HUES6 (cell line): Measurements from ENCODE around the gene GAP43.

ENCODE experiments used
- H3K27ac ChIP-seq: 2 replicates; pipeline ENCODE4 v1.7.0; 2013; ENCODE audit warnings: low read depth, mild to moderate bottlenecking, low read length, inconsistent platforms
- H3K27me3 ChIP-seq: 2 replicates; pipeline ENCODE4 v1.6.1; 2013; ENCODE audit warnings: low read length; ENCODE audit not compliant: control insufficient read depth, insufficient read depth
- H3K36me3 ChIP-seq: 2 replicates; pipeline ENCODE4 v1.6.1; 2013; ENCODE audit warnings: low read length; ENCODE audit not compliant: control insufficient read depth, insufficient read depth
- H3K4me1 ChIP-seq: 2 replicates; pipeline ENCODE4 v1.6.1; 2013; ENCODE audit warnings: low read length; ENCODE audit not compliant: control insufficient read depth, insufficient read depth
- H3K4me3 ChIP-seq: 2 replicates; pipeline ENCODE4 v1.5.1; 2013; ENCODE audit warnings: low read depth, low read length
- H3K9ac ChIP-seq: one replicate; pipeline ENCODE4 v1.6.1; 2013; ENCODE audit warnings: mild to moderate bottlenecking, low read length
- H3K9me3 ChIP-seq: 2 replicates; pipeline ENCODE4 v1.6.1; 2013; ENCODE audit warnings: low read depth, low read length; ENCODE audit not compliant: control insufficient read depth, insufficient read depth

Gene GAP43

GRCh38 chr3:115651087-115651486 is 27.8 kb downstream of the GAP43 start:
- Histone ChIP-seq H3K4me1 (0 out of 2 replicates have a peak, but pooled peaks cover 2% of the 10 kb centered on the region), H3K36me3 (no peaks in the 10 kb centered on the region), H3K27ac (no peak overlapping the region), H3K4me3 (no peak overlapping the region), H3K9me3 (no peaks in the 10 kb centered on the region), H3K9ac (no peak overlapping the region), H3K27me3 (no peaks in the 10 kb centered on the region)

GRCh38 chr3:115651599-115651998 is 28.3 kb downstream of the GAP43 start:
- H3K4me3 ChIP-seq, result no peak overlapping the region
- H3K36me3 ChIP-seq, result no peaks in the 10 kb centered on the region
- 0 out of 2 replicates have a peak, but pooled peaks cover 2% of the 10 kb centered on the region for H3K4me1 ChIP-seq
- H3K9ac ChIP-seq, result no peak overlapping the region
- H3K27ac ChIP-seq, result no peak overlapping the region
- H3K9me3 ChIP-seq, result no peaks in the 10 kb centered on the region
- no peaks in the 10 kb centered on the region for H3K27me3 ChIP-seq

DNA sequence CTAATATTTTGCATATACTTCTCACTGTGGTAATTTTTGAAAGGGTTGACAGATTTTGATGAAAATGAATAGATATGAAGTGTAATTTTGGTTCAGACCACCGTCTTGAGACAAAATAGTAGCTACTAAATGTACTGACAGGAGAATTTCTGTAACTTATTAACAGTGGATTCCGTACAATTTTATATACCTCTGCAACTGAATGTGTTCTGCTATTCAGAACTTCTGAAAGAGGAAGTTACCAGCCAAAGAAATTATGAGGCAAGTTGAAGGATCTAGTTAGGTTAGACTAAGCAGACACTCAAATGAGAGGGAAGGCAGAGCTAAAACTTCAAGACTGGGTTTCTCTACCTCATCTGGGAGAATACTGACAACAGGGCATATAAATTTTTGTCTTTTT is 29.4 kb downstream of the GAP43 start:
- Histone ChIP-seq H3K27me3 (no peaks in the 10 kb centered on the region), H3K4me1 (0 out of 2 replicates have a peak, but pooled peaks cover 6% of the 10 kb centered on the region), H3K9ac (no peak overlapping the region), H3K36me3 (no peaks in the 10 kb centered on the region), H3K4me3 (no peak overlapping the region), H3K27ac (no peak overlapping the region), H3K9me3 (no peaks in the 10 kb centered on the region)

- Histone ChIP-seq H3K4me1 (peaks cover 29% of the 10 kb centered on the region), H3K4me3 (no peak overlapping the region), H3K27ac (no peak overlapping the region), H3K27me3 (no peaks in the 10 kb centered on the region), H3K36me3 (no peaks in the 10 kb centered on the region), H3K9ac (no peak overlapping the region), H3K9me3 (no peaks in the 10 kb centered on the region)
Measured at GRCh38 chr3:115655761-115656282, 32.5 kb downstream of the GAP43 start.

DNA sequence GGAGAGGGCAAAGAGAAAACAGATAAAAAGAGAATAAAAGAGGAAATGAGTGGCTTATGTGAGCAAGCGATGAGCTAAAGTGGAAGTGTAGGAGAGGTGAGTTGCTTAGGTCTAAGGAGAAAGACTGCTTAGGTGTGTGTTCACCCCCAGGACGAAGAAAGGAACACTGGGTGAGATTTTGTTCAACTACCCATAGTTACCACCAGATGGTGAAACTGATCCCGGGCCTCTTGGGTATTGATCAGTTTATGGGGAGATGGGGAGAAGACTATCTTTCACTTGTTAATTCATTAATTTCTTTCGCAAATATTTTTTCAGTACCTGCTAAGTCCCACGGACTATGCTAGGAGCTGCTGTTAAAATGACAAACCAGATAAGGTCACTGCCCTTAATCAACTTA is 33.9 kb downstream of the GAP43 start:
- H3K4me1 ChIP-seq, result peaks cover 34% of the 10 kb centered on the region
- no peaks in the 10 kb centered on the region for H3K36me3 ChIP-seq
- no peaks in the 10 kb centered on the region for H3K27me3 ChIP-seq
- no peak overlapping the region for H3K9ac ChIP-seq
- H3K9me3 ChIP-seq, result no peaks in the 10 kb centered on the region
- no peak overlapping the region for H3K4me3 ChIP-seq
- no peak overlapping the region for H3K27ac ChIP-seq

DNA sequence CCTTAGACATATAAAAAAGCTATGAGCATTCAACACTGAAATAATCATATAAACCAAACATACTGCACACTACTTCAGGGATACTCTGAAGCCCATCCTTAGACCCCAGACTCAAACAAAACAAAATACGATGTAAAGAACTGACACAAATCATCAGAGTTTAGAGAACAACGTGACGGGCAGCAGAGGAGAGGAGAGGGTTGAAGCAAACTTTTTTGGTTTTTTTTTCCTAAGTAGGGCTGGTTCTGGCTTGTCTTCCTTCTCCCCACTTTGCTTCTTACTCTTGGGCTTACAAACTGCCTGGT is 34.7 kb downstream of the GAP43 start:
- Histone ChIP-seq H3K4me3 (peak overlapping the region; percentile 69), H3K9me3 (no peaks in the 10 kb centered on the region), H3K27me3 (no peaks in the 10 kb centered on the region), H3K9ac (peak overlapping the region; percentile 94), H3K4me1 (peaks cover 34% of the 10 kb centered on the region), H3K36me3 (no peaks in the 10 kb centered on the region), H3K27ac (peak overlapping the region; percentile 97)

DNA sequence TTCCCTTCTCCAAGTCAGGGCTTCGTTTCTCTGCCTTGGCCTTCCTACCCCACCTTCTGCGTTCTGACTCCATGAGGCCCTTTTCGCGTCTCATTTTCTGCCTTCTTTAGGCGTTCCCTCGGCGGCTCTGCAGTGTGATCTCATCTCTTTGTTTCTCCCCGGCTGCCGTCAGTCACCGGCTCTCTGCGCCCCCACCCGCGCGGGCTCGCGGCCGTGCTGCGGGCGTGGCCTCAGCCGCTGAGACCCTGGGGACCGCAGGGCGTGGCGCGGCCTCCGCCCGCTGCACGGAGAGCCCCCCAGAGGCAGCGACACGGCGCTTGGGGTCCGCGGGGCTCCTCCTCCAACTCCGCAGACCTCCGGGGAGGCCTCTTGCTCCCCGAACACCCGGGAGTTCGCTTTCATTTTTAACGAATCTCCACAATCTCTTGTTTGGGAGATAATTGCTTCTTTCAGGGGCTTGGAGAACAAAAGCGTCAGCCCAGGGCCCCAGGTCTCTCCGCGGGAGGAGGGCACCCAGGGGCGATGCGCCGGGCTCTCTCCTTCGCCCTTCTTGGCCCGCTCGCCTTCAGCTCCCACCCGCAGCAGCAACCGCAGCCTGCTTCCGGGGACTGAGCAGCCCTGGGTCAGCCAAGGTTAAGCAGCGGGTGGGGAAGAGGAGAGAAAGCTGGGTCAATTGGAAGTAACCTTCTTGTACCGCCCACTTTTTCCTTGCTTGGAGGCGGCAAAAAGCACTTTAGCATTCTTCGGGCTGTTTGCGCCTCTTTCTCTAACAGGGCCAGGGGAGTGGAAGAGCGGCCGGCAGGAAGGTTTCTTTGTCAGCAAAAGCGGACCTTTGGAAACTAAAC is 35.2 kb downstream of the GAP43 start:
- H3K4me3 ChIP-seq, result peak overlapping the region; percentile 69
- no peaks in the 10 kb centered on the region for H3K9me3 ChIP-seq
- peak overlapping the region; percentile 94 for H3K9ac ChIP-seq
- H3K27me3 ChIP-seq, result no peaks in the 10 kb centered on the region
- H3K4me1 ChIP-seq, result peaks cover 34% of the 10 kb centered on the region
- no peaks in the 10 kb centered on the region for H3K36me3 ChIP-seq
- H3K27ac ChIP-seq, result peak overlapping the region; percentile 97

DNA sequence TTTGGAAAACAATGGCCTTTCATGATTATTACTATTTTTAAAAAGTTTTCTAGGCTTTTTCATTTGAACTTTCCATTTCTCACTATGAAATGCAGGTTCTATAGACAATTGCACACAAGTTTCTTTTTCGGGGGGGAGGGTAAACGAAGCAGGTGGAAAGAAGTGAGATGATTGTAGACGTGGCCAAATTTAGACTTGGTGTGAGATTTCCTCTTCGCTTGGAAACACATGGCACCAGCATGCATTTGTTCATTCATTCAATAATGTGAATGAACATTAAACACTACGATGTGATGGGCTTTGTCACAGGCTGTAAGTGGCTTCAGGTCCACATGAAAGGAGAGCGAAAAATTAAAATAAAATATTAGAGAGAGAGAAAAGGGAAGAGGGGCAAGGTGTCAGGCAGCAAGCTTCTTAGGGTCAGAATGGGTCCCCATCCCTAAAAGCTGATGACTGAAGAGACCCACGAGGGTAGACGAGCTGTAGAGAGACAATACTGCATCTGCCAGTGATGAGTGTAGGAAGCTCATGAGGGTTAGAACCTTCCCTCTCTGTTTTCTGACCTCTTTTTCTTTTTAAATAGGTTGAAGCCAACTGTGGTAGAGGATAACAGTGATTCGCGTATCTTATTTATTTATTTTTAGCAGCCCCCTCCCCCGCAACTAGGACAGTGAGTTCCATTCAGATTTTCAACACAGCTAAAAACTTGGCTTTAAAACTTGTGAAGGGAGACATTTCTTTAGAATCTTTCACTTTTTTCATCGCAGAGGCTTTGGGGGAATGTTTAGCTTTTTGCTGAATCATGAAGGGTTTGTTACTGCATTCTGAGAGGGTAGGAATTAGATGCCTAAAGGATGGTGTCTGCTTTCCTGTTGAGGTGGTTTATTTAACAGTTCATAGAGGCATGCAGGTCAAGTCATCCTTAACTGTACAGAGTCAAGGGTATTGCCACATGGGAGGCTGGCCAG is 36.2 kb downstream of the GAP43 start:
- H3K36me3 ChIP-seq, result no peaks in the 10 kb centered on the region
- peak overlapping the region; percentile 97 for H3K27ac ChIP-seq
- peak overlapping the region; percentile 69 for H3K4me3 ChIP-seq
- peak overlapping the region; percentile 94 for H3K9ac ChIP-seq
- H3K27me3 ChIP-seq, result no peaks in the 10 kb centered on the region
- H3K4me1 ChIP-seq, result peaks cover 34% of the 10 kb centered on the region
- H3K9me3 ChIP-seq, result no peaks in the 10 kb centered on the region

DNA sequence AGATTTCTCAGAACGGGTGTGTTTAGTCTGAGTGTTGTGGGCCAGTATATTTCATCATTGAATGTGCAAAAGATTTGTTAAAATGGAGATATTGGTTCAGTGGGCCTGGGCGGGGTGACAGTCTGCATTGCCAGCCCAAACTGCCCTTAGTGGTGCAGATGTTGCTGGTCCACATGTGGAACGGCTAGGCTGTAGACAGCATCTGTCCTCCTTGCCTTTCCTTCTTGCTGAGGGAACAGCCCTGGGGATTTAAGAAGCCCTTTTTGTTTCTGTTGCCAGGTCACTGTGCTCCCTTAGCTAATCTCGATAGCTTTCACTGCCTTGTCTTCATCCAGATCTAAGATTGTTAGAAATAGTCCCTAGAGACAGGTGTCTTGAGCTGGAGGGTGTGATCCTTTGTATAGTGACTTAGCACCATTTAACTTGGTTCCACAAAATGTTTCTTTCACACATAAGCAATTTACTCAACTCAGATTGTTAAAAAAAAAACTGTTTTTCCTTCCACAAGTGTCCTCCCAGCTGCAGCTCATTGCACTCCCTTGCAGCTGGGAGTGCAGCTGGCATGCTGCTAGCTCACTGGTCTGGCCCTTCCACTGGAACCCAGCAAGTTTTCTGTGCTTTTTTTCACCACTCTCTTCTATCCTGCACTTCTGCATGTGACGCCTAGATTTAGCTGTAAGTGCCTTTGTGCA is 37.5 kb downstream of the GAP43 start:
- Histone ChIP-seq H3K27ac (no peak overlapping the region), H3K4me3 (no peak overlapping the region), H3K27me3 (no peaks in the 10 kb centered on the region), H3K36me3 (no peaks in the 10 kb centered on the region), H3K4me1 (peaks cover 34% of the 10 kb centered on the region), H3K9me3 (no peaks in the 10 kb centered on the region), H3K9ac (no peak overlapping the region)

DNA sequence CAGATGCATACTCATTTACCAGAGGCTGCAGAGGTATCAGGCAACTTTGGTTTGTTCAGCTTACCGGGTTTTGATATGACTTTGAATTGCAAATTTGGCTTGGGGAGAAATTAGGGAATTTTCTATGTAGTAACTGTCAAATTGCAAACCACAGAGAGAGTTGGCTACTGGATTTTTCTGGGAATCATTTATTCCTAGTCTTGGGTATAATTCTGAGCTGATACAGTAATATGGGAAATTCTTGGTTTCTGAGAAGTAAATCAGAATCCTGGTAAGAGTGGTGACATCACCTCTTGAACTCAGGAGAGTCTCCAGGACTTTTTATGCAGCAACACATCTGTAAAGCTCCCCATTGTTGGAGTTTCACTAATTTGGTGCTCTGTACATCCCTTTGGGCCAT is 39.0 kb downstream of the GAP43 start:
- Histone ChIP-seq H3K27me3 (no peaks in the 10 kb centered on the region), H3K9ac (no peak overlapping the region), H3K27ac (no peak overlapping the region), H3K9me3 (no peaks in the 10 kb centered on the region), H3K4me3 (no peak overlapping the region), H3K4me1 (peaks cover 39% of the 10 kb centered on the region), H3K36me3 (no peaks in the 10 kb centered on the region)
